Measurements from ENCODE around the gene HIGD1A. TPM values are rescaled to one million over a fixed set of nuclear protein-coding genes. Genes with fewer than 3 reads are reported as not detected.

HIGD1A gene
- total RNA-seq, 2 experiments from 2014 or later = 60.4 to 75.8 TPM

GRCh38 chr3:42830437-42831320 lies 26.4 kb upstream of the HIGD1A start:
- no peaks in the 10 kb centered on the region for H3K4me1 ChIP-seq (ENCODE audit: insufficient read depth, low read length, poor library complexity, severe bottlenecking)
- H3K4me2 ChIP-seq (ENCODE audit: low read length) = no peak overlapping the region
- no TSS peak for BruUV-seq (replicated peaks)
- ChIA-PET CTCF (ENCODE audit: unreplicated experiment) (interaction anchor here (1.2 kb wide), 1 partner anchor 50 kb away, joined by 10 read pairs; no protein-coding TSS in a partner anchor), POLR2A (interaction anchor here (0.7 to 1.4 kb wide), 2 partner anchors 51 to 52 kb away, joined by 3 read pairs; no protein-coding TSS in a partner anchor)
- no peak overlapping the region for H2AFZ ChIP-seq (ENCODE audit: low read length)
- TF ChIP-seq EZH2phosphoT487 (IDR thresholded peaks at IDR 0.05; ENCODE audit: borderline replicate concordance, low read depth, low read length) = no peak
- peak; percentile 50 for TF ChIP-seq CTCF (conservative IDR thresholded peaks at IDR 0.05; ENCODE audit: low read length)
- H4K20me1 ChIP-seq (ENCODE audit: insufficient read depth, low read length) = no peaks in the 10 kb centered on the region
- intact Hi-C loops (cut with micrococcal nuclease; ENCODE audit: unreplicated experiment) = loop anchor here (1.0 to 2.0 kb wide), 2 partner anchors 50 to 51 kb away; no protein-coding TSS in a partner anchor
- no peaks in the 10 kb centered on the region for H3K9me2 ChIP-seq (ENCODE audit: insufficient read depth, low read length)
- H3K36me3 ChIP-seq (ENCODE audit: insufficient read depth, low read length) = no peaks in the 10 kb centered on the region
- no peaks in the 10 kb centered on the region for H3K9me3 ChIP-seq (ENCODE audit: low read length)
- no peak overlapping the region for H3K27ac ChIP-seq (ENCODE audit: low read depth, low read length, poor library complexity, severe bottlenecking)
- H3K79me2 ChIP-seq (ENCODE audit: insufficient read depth, low read depth, low read length) = no peaks in the 10 kb centered on the region
- no peak overlapping the region for H3K4me3 ChIP-seq (ENCODE audit: low read depth, low read length, poor library complexity, severe bottlenecking)
- DNase-seq (ENCODE audit: low spot score) = peak; percentile 35

GRCh38 chr3:42829628-42830436 lies 25.5 kb upstream of the HIGD1A start:
- POLR2A ChIA-PET = no interaction called here
- no TSS peak for BruUV-seq (replicated peaks)

More at GRCh38 chr3:42829628-42830436, 25.5 kb upstream of the HIGD1A start:
- intact Hi-C loops (cut with micrococcal nuclease; ENCODE audit: unreplicated experiment) = loop anchor here (2.0 kb wide), 1 partner anchor 49 kb away; no protein-coding TSS in a partner anchor
- H3K4me1 ChIP-seq (ENCODE audit: insufficient read depth, low read length, poor library complexity, severe bottlenecking) = no peaks in the 10 kb centered on the region
- no peaks in the 10 kb centered on the region for H3K79me2 ChIP-seq (ENCODE audit: insufficient read depth, low read depth, low read length)
- DNase-seq (ENCODE audit: low spot score) = no peak
- H4K20me1 ChIP-seq (ENCODE audit: insufficient read depth, low read length) = no peaks in the 10 kb centered on the region
- H3K36me3 ChIP-seq (ENCODE audit: insufficient read depth, low read length) = no peaks in the 10 kb centered on the region
- TF ChIP-seq EZH2phosphoT487 (IDR thresholded peaks at IDR 0.05; ENCODE audit: borderline replicate concordance, low read depth, low read length) (no peak), CTCF (conservative IDR thresholded peaks at IDR 0.05; ENCODE audit: low read length) (no peak)
- H3K27ac ChIP-seq (ENCODE audit: low read depth, low read length, poor library complexity, severe bottlenecking) = no peak overlapping the region
- CTCF ChIA-PET (ENCODE audit: unreplicated experiment) = interaction anchor here (1.0 kb wide), 1 partner anchor 15 kb away, joined by 4 read pairs; no protein-coding TSS in a partner anchor
- H3K9me3 ChIP-seq (ENCODE audit: low read length) = no peaks in the 10 kb centered on the region
- no peak overlapping the region for H2AFZ ChIP-seq (ENCODE audit: low read length)
- H3K4me2 ChIP-seq (ENCODE audit: low read length) = no peak overlapping the region
- no peak overlapping the region for H3K4me3 ChIP-seq (ENCODE audit: low read depth, low read length, poor library complexity, severe bottlenecking)
- no peaks in the 10 kb centered on the region for H3K9me2 ChIP-seq (ENCODE audit: insufficient read depth, low read length)

Data from OCI-LY7 (cell line).